Subcutaneous adipose tissue (tissue), 4 donors: Measurements from ENCODE around the gene TBCC. TPM values are rescaled to one million over a fixed set of nuclear protein-coding genes. Genes with fewer than 3 reads are reported as not detected.

Experiments used
- total RNA-seq, 4 donors: library from RNA; depleted of rRNA; stranded (reverse); fragments of >200 nt; gene quantifications; one replicate each; pipeline ENCODE4 v1.1.0, GENCODE V29; 2016
- TF ChIP-seq, protein P1 (sequence below): fragments of 450-650 bp; IDR thresholded peaks from one replicate; pipeline ENCODE4 v1.5.1; 2016; ENCODE audit warnings: low read depth, mild to moderate bottlenecking, control low read depth, antibody characterized with exemption, moderate library complexity

The TBCC gene
- total RNA-seq, 4 donors from 2014 or later: 9.0 to 24.7 (median 20.4) TPM

- TF ChIP-seq, protein P1, sequence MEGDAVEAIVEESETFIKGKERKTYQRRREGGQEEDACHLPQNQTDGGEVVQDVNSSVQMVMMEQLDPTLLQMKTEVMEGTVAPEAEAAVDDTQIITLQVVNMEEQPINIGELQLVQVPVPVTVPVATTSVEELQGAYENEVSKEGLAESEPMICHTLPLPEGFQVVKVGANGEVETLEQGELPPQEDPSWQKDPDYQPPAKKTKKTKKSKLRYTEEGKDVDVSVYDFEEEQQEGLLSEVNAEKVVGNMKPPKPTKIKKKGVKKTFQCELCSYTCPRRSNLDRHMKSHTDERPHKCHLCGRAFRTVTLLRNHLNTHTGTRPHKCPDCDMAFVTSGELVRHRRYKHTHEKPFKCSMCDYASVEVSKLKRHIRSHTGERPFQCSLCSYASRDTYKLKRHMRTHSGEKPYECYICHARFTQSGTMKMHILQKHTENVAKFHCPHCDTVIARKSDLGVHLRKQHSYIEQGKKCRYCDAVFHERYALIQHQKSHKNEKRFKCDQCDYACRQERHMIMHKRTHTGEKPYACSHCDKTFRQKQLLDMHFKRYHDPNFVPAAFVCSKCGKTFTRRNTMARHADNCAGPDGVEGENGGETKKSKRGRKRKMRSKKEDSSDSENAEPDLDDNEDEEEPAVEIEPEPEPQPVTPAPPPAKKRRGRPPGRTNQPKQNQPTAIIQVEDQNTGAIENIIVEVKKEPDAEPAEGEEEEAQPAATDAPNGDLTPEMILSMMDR: no peak
Measured at GRCh38 chr6:42698217-42698616, 47.7 kb downstream of the TBCC start.

DNA sequence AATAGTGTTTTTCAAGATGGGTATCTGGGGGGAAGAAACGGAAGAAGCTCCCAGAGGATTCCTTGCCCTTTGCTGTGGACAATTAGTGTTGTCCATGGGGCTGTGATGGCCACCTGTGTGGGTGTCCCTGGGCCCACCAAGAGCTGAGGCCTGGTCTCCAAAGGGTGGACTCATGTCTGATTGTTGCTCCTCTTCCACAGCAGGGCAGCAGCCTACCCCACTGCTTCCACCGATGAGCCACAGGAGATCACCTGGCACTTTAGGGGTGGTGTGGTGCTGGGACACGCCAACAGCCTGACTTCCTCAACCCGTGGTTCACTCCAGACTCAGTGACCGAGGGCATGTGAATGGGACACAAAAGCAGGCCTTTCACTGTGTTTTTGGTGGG is 48.6 kb downstream of the TBCC start:
- TF ChIP-seq, protein P1: no peak

GRCh38 chr6:42696526-42697267 is 49.2 kb downstream of the TBCC start:
- TF ChIP-seq, protein P1: no peak

DNA sequence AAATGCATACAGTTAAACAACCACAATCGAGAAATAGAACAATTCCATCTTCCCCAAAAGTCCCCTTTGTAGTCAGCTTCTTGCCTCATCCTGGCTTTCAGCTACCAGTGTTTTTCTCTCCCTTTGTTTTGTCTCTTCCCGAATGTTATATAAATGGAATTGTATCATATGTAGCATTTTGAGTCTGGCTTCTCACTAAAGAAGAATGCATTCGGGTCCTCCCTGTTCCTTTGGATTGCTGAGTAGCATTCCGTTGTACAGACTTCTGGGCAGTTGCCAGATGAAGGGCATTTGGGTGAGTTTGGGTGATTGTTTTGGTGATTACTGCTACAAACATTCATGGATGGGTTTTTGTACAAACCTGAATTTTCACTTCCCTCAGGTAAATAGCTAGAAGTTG is 51.3 kb downstream of the TBCC start:
- TF ChIP-seq, protein P1: no peak

Other genes starting within 250 kb of the TBCC start
- gene UBR2, start 182.1 kb downstream of the TBCC start, total RNA-seq: 10 to 100 TPM; 29.9 to 38.8 (median 36.4) TPM
- gene PRPH2, start 23.5 kb downstream of the TBCC start, total RNA-seq: under 1 TPM; 0.16 to 0.57 (median 0.39) TPM
- 10 to 100 TPM; 15.8 to 22.8 (median 16.9) TPM for gene BICRAL, start 35.9 kb upstream of the TBCC start, total RNA-seq
- 100 to 1,000 TPM in 1 of 4 donors, 10 to 100 TPM in 3; 85.5 to 106 (median 91.2) TPM for gene RPL7L1, start 133.5 kb upstream of the TBCC start, total RNA-seq
- 1 to 10 TPM in 1 of 4 donors, not detected in 3; 1.5 TPM for gene PTCRA, start 169.9 kb upstream of the TBCC start, total RNA-seq
- gene CNPY3, start 183.4 kb upstream of the TBCC start, total RNA-seq: 10 to 100 TPM; 15.0 to 48.3 (median 26.1) TPM
- gene GNMT, start 214.7 kb upstream of the TBCC start, total RNA-seq: under 1 TPM in 1 of 4 donors, not detected in 3; 0.44 TPM
- 10 to 100 TPM in 3 of 4 donors, 1 to 10 TPM in 1; 6.0 to 30.9 (median 14.0) TPM for gene PEX6, start 233.1 kb upstream of the TBCC start, total RNA-seq
- 10 to 100 TPM; 26.7 to 43.1 (median 34.7) TPM for gene PPP2R5D, start 238.5 kb upstream of the TBCC start, total RNA-seq